ENCODE data around the gene LMCD1.

DNA sequence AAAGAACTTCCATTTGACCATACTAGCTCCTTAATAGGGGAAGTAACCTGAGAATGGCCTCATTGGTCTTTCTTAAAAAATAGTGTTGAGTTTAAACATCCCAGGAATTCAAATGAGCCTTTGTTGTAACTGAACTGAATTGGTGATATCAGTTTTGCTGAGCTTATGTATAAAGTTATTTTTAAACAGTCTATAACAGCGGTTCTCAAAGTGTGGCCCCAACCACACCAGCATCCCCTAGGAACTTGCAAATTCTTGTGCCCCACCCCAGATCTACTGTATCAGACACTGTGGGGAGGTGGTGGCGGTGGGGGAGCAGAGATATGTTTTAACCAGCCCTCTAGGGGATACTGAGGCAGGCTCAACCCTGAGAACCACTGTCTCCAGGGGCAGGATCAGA, 57.0 kb downstream of the LMCD1 start:
- no peak for TF ChIP-seq RAD21 (IDR thresholded peaks at IDR 0.05 in 1 of 2, conservative IDR thresholded peaks at IDR 0.05 in 1 of 2; ENCODE audit: low read depth in 2 of 2, low read length in 2 of 2)
- TF ChIP-seq, protein P1, sequence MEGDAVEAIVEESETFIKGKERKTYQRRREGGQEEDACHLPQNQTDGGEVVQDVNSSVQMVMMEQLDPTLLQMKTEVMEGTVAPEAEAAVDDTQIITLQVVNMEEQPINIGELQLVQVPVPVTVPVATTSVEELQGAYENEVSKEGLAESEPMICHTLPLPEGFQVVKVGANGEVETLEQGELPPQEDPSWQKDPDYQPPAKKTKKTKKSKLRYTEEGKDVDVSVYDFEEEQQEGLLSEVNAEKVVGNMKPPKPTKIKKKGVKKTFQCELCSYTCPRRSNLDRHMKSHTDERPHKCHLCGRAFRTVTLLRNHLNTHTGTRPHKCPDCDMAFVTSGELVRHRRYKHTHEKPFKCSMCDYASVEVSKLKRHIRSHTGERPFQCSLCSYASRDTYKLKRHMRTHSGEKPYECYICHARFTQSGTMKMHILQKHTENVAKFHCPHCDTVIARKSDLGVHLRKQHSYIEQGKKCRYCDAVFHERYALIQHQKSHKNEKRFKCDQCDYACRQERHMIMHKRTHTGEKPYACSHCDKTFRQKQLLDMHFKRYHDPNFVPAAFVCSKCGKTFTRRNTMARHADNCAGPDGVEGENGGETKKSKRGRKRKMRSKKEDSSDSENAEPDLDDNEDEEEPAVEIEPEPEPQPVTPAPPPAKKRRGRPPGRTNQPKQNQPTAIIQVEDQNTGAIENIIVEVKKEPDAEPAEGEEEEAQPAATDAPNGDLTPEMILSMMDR (IDR thresholded peaks at IDR 0.05; ENCODE audit: control extremely low read depth in 1 of 3, insufficient read depth in 1 of 3, low read depth in 1 of 3, low read length in 3 of 3), result no peak
- TF ChIP-seq JUND (IDR thresholded peaks at IDR 0.05; ENCODE audit: low read length), result no peak
- no peak for TF ChIP-seq EZH2 (IDR thresholded peaks at IDR 0.05; ENCODE audit: low read depth, low read length, severe bottlenecking)
- TF ChIP-seq, protein P2, sequence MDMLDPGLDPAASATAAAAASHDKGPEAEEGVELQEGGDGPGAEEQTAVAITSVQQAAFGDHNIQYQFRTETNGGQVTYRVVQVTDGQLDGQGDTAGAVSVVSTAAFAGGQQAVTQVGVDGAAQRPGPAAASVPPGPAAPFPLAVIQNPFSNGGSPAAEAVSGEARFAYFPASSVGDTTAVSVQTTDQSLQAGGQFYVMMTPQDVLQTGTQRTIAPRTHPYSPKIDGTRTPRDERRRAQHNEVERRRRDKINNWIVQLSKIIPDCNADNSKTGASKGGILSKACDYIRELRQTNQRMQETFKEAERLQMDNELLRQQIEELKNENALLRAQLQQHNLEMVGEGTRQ (IDR thresholded peaks at IDR 0.05; ENCODE audit: low read length), result no peak
- TF ChIP-seq EP300 (IDR thresholded peaks at IDR 0.05; ENCODE audit: borderline replicate concordance in 1 of 2, low read depth in 2 of 2, low read length in 2 of 2), result no peak
- no peak for TF ChIP-seq POLR2A (IDR thresholded peaks at IDR 0.05; ENCODE audit: control extremely low read depth in 1 of 2, low read depth in 2 of 2, low read length in 2 of 2)
- no peak for TF ChIP-seq TAF1 (IDR thresholded peaks at IDR 0.05; ENCODE audit: low read depth, low read length)

All from H1 (cell line).